ENCODE results near the gene KCTD14.
"Not testable (repeated sequence)": the region's sequence is repeated elsewhere in the genome, so short reads cannot be mapped to it uniquely, and the experiment has no call there.

KCTD14 gene

GRCh38 chr11:78022397-78023396 is at the start of gene KCTD14:
Gene KCTD14, minus strand, starts transcription at chr11:78023276. Its CDS starts 27 bp downstream, at chr11:78023249.
- DNase-seq (ENCODE audit: low spot score) = no peak

GRCh38 chr11:78072455-78072854 is 49.4 kb upstream of the KCTD14 start:
- DNase-seq (ENCODE audit: low spot score) = no peak

- DNase-seq (ENCODE audit: low spot score) = no peak
Measured at GRCh38 chr11:78071717-78072116, 48.6 kb upstream of the KCTD14 start.

GRCh38 chr11:78070621-78071020 is 47.5 kb upstream of the KCTD14 start:
- DNase-seq (ENCODE audit: low spot score) = no peak

GRCh38 chr11:78069465-78069864 is 46.4 kb upstream of the KCTD14 start:
- DNase-seq (ENCODE audit: low spot score) = no peak

GRCh38 chr11:78067704-78068103 is 44.6 kb upstream of the KCTD14 start:
- no peak for DNase-seq (ENCODE audit: low spot score)

- DNase-seq (ENCODE audit: low spot score) = no peak
Measured at GRCh38 chr11:78066471-78066870, 43.4 kb upstream of the KCTD14 start.

- no peak for DNase-seq (ENCODE audit: low spot score)
Measured at GRCh38 chr11:78065203-78065602, 42.1 kb upstream of the KCTD14 start.

GRCh38 chr11:78063440-78064181 is 40.5 kb upstream of the KCTD14 start, which contains the start of gene THRSP:
Gene THRSP, plus strand, starts transcription at chr11:78063861. Its CDS starts 21 bp downstream, at chr11:78063882.
- DNase-seq (ENCODE audit: low spot score) = no peak

GRCh38 chr11:78062671-78063070 is 39.6 kb upstream of the KCTD14 start:
- no peak for DNase-seq (ENCODE audit: low spot score)

- DNase-seq (ENCODE audit: low spot score) = no peak
Measured at GRCh38 chr11:78061921-78062311, 38.8 kb upstream of the KCTD14 start.

GRCh38 chr11:78061088-78061920 is 38.2 kb upstream of the KCTD14 start:
- DNase-seq (ENCODE audit: low spot score) = no peak

- no peak for DNase-seq (ENCODE audit: low spot score)
Measured at GRCh38 chr11:78060533-78060932, 37.5 kb upstream of the KCTD14 start.

GRCh38 chr11:78059749-78060328 is 36.8 kb upstream of the KCTD14 start:
- DNase-seq (ENCODE audit: low spot score) = not testable (repeated sequence)

- DNase-seq (ENCODE audit: low spot score) = no peak
Measured at GRCh38 chr11:78057462-78058055, 34.5 kb upstream of the KCTD14 start.

- DNase-seq (ENCODE audit: low spot score) = no peak
Measured at GRCh38 chr11:78056093-78056492, 33.0 kb upstream of the KCTD14 start.

GRCh38 chr11:78054971-78055370 is 31.9 kb upstream of the KCTD14 start:
- DNase-seq (ENCODE audit: low spot score) = no peak

GRCh38 chr11:78050964-78051831 is 28.1 kb upstream of the KCTD14 start:
- DNase-seq (ENCODE audit: low spot score) = no peak

GRCh38 chr11:78049348-78049747 is 26.3 kb upstream of the KCTD14 start:
- no peak for DNase-seq (ENCODE audit: low spot score)

GRCh38 chr11:78048561-78048960 is 25.5 kb upstream of the KCTD14 start:
- DNase-seq (ENCODE audit: low spot score) = no peak
